Keratinocyte (primary cell): ENCODE measurements around the gene RRAS. TPM values are rescaled to one million over a fixed set of nuclear protein-coding genes. Genes with fewer than 3 reads are reported as not detected.

ENCODE experiments used
- DNase-seq: peaks from one replicate; pipeline ENCODE4 v3.0.0-alpha.2; 2011; ENCODE audit warnings: low read depth, missing footprints, low spot score
- FAIRE-seq: peaks from 2 replicates; lab custom pipeline; 2011; peaks lifted over from hg19 to GRCh38; lab: Jason Lieb, UNC
- H2AFZ ChIP-seq: 2 replicates; pipeline ENCODE4 v1.6.0; 2012; ENCODE audit warnings: low read length, control low read depth, inconsistent platforms; ENCODE audit not compliant: control insufficient read depth
- H3K27ac ChIP-seq: 2 replicates; pipeline ENCODE4 v1.5.1; 2011; ENCODE audit warnings: low read length; ENCODE audit not compliant: control insufficient read depth, insufficient read depth
- H3K27me3 ChIP-seq: 3 replicates; pipeline ENCODE4 v1.6.0; 2011; ENCODE audit warnings: low read length; ENCODE audit not compliant: control insufficient read depth, insufficient read depth; ENCODE audit errors: extremely low read depth
- H3K36me3 ChIP-seq, 2 experiments: 2 replicates in 1 of 2; 3 replicates in 1 of 2; pipeline ENCODE4 v1.5.1; 2011; ENCODE audit warnings: low read length in 2 of 2, mild to moderate bottlenecking in 1 of 2; ENCODE audit not compliant: control insufficient read depth in 2 of 2, insufficient read depth in 2 of 2; ENCODE audit errors: extremely low read depth in 1 of 2
- H3K4me1 ChIP-seq: 3 replicates; pipeline ENCODE4 v1.5.1; 2011; ENCODE audit warnings: low read length; ENCODE audit not compliant: control insufficient read depth, insufficient read depth; ENCODE audit errors: extremely low read depth
- H3K4me2 ChIP-seq: 3 replicates; pipeline ENCODE4 v1.6.0; 2011; ENCODE audit warnings: low read depth, low read length; ENCODE audit not compliant: control insufficient read depth, insufficient read depth; ENCODE audit errors: extremely low read depth
- H3K4me3 ChIP-seq, 3 experiments: fragments of 200-600 bp in 1 of 3; sonication (generic) in 1 of 3; 2 replicates in 2 of 3; 3 replicates in 1 of 3; pipeline ENCODE4 v1.5.1; 2011 to 2016; ENCODE audit warnings: low read length in 3 of 3, mild to moderate bottlenecking in 3 of 3, control low read depth in 2 of 3, inconsistent platforms in 1 of 3, low read depth in 1 of 3, mixed read lengths in 1 of 3, mixed run types in 1 of 3, moderate library complexity in 1 of 3; ENCODE audit not compliant: control insufficient read depth in 2 of 3, insufficient read depth in 2 of 3; ENCODE audit errors: extremely low read depth in 1 of 3
- H3K79me2 ChIP-seq: 2 replicates; pipeline ENCODE4 v1.6.0; 2012; ENCODE audit warnings: low read length; ENCODE audit not compliant: control insufficient read depth, insufficient read depth
- H3K9ac ChIP-seq: 3 replicates; pipeline ENCODE4 v1.6.0; 2011; ENCODE audit warnings: low read length; ENCODE audit not compliant: control insufficient read depth, insufficient read depth; ENCODE audit errors: extremely low read depth
- H3K9me1 ChIP-seq: 3 replicates; pipeline ENCODE4 v1.6.0; 2011; ENCODE audit warnings: low read length; ENCODE audit not compliant: control insufficient read depth, insufficient read depth; ENCODE audit errors: extremely low read depth
- H3K9me3 ChIP-seq: 2 replicates; pipeline ENCODE4 v1.5.1; 2012; ENCODE audit warnings: low read depth, low read length; ENCODE audit not compliant: control insufficient read depth
- H4K20me1 ChIP-seq: 3 replicates; pipeline ENCODE4 v1.6.0; 2011; ENCODE audit warnings: low read length; ENCODE audit not compliant: control insufficient read depth, insufficient read depth; ENCODE audit errors: extremely low read depth
- CTCF ChIP-seq, 3 experiments: IDR thresholded peaks in 1 of 3; conservative IDR thresholded peaks in 1 of 3; optimal IDR thresholded peaks in 1 of 3; 2 replicates in 2 of 3; 3 replicates in 1 of 3; pipeline versions ENCODE3 to v1.5.1; 2011; ENCODE audit warnings: low read length in 3 of 3, mild to moderate bottlenecking in 3 of 3, moderate library complexity in 2 of 3, control low read depth in 1 of 3, inconsistent platforms in 1 of 3; ENCODE audit not compliant: insufficient read depth in 2 of 3; ENCODE audit errors: extremely low read depth in 1 of 3
- EZH2 ChIP-seq: IDR thresholded peaks from one replicate; pipeline ENCODE4 v1.6.1; 2012; ENCODE audit warnings: inconsistent platforms, mild to moderate bottlenecking, low read length, moderate library complexity
- dilution Hi-C: fragments of 300-500 bp; cut with MboI; formaldehyde crosslinking; loops from one replicate; pipeline ENCODE4 v1.7.0; 2020; ENCODE audit warnings: low sequenced_read_pairs; ENCODE audit not compliant: extremely low pct_ligation_motif_present
- polyA plus RNA-seq, 5 experiments: library from polyadenylated mRNA; depleted of rRNA in 3 of 5; stranded (reverse) in 3 of 5; stranded (forward) in 1 of 5; unstranded in 1 of 5; fragments of >200 nt; gene quantifications; 1 replicate in 1 of 5; 2 replicates in 3 of 5; 3 replicates in 1 of 5; pipeline versions ENCODE4 v1.2.1 to v1.2.3, GENCODE V29; 2011 to 2012; ENCODE audit warnings: missing spikeins in 2 of 5, low read depth in 1 of 5, low replicate concordance in 1 of 5

The RRAS gene
- polyA plus RNA-seq, 1 donor (not counting 4 experiments of a cell fraction or from before 2014, with no cell fraction given) = 98.1 TPM

- Histone ChIP-seq H3K79me2 (peaks cover 40% of the 10 kb centered on the region), H4K20me1 (peaks cover 22% of the 10 kb centered on the region), H3K4me3 (peak overlapping the region; percentile 36 to 80 (median 62)), H3K9me1 (no peaks in the 10 kb centered on the region), H3K4me1 (peaks cover 24% of the 10 kb centered on the region), H2AFZ (peak overlapping the region; percentile 99), H3K9ac (peak overlapping the region; percentile 93), H3K4me2 (peak overlapping the region; percentile 92), H3K9me3 (no peaks in the 10 kb centered on the region), H3K36me3 (peaks cover 8 to 10% of the 10 kb centered on the region in 2 experiments), H3K27ac (peak overlapping the region; percentile 99), H3K27me3 (no peaks in the 10 kb centered on the region)
- TF ChIP-seq EZH2 (no peak), CTCF (optimal IDR thresholded peaks at IDR 0.05 in 1 of 3, IDR thresholded peaks at IDR 0.05 in 1 of 3, conservative IDR thresholded peaks at IDR 0.05 in 1 of 3; ENCODE audit: extremely low read depth in 1 of 3, insufficient read depth in 2 of 3, low read length in 3 of 3) (no peak)
- DNase-seq (peak; percentile 88), FAIRE-seq (peak; percentile 70)
- dilution Hi-C loops = no loop called here
Observed at GRCh38 chr19:49676136-49676783, 36.3 kb upstream of the RRAS start.

- Histone ChIP-seq H3K27me3 (no peaks in the 10 kb centered on the region), H3K27ac (no peak overlapping the region), H4K20me1 (no peaks in the 10 kb centered on the region), H3K9me1 (no peaks in the 10 kb centered on the region), H2AFZ (peak overlapping the region; percentile 75), H3K9ac (no peak overlapping the region), H3K79me2 (peaks cover 5% of the 10 kb centered on the region), H3K4me1 (no peaks in the 10 kb centered on the region), H3K36me3 (peaks cover 0 to 5% of the 10 kb centered on the region in 2 experiments), H3K4me2 (no peak overlapping the region), H3K4me3 (peak overlapping the region in 1 of 3 experiments; percentile 34), H3K9me3 (no peaks in the 10 kb centered on the region)
- dilution Hi-C loops = no loop called here
- peak; percentile 88 to 99 (median 91) for TF ChIP-seq CTCF (optimal IDR thresholded peaks at IDR 0.05 in 1 of 3, IDR thresholded peaks at IDR 0.05 in 1 of 3, conservative IDR thresholded peaks at IDR 0.05 in 1 of 3; ENCODE audit: extremely low read depth in 1 of 3, insufficient read depth in 2 of 3, low read length in 3 of 3)
- no peak for TF ChIP-seq EZH2
- DNase-seq (no peak), FAIRE-seq (no peak)
Observed at GRCh38 chr19:49672131-49672919, 32.4 kb upstream of the RRAS start.
